Glutamatergic neuron (in vitro differentiated cells): ENCODE results near the gene CRMP1. TPM values are rescaled to one million over a fixed set of nuclear protein-coding genes. Genes with fewer than 3 reads are reported as not detected.

Experiments used
- DNase-seq: peaks from one replicate; pipeline ENCODE4 v3.0.0; 2022
- H3K27ac Mint-ChIP-seq: one replicate; pipeline ENCODE4 v1.8.0; 2020; ENCODE audit warnings: mild to moderate bottlenecking, mixed read lengths, inconsistent platforms; ENCODE audit not compliant: unreplicated experiment
- H3K27me3 Mint-ChIP-seq: one replicate; pipeline ENCODE4 v1.8.0; 2020; ENCODE audit warnings: mild to moderate bottlenecking, moderate library complexity, mixed read lengths, inconsistent platforms; ENCODE audit not compliant: unreplicated experiment
- H3K36me3 Mint-ChIP-seq: one replicate; pipeline ENCODE4 v1.8.0; 2020; ENCODE audit warnings: mild to moderate bottlenecking, mixed read lengths, inconsistent platforms; ENCODE audit not compliant: unreplicated experiment
- H3K4me1 Mint-ChIP-seq: one replicate; pipeline ENCODE4 v1.8.0; 2020; ENCODE audit warnings: mild to moderate bottlenecking, low read depth, mixed read lengths, inconsistent platforms; ENCODE audit not compliant: unreplicated experiment
- H3K4me3 Mint-ChIP-seq: one replicate; pipeline ENCODE4 v1.8.0; 2020; ENCODE audit warnings: mild to moderate bottlenecking, mixed read lengths, inconsistent platforms; ENCODE audit not compliant: unreplicated experiment
- H3K9me3 Mint-ChIP-seq: one replicate; pipeline ENCODE4 v1.8.0; 2020; ENCODE audit warnings: mild to moderate bottlenecking, moderate library complexity, mixed read lengths, inconsistent platforms; ENCODE audit not compliant: unreplicated experiment
- CTCF ChIP-seq: fragments of 200-600 bp; sonication (generic); IDR thresholded peaks from one replicate; pipeline ENCODE4 v1.5.0; 2021; ENCODE audit not compliant: partially characterized antibody, unreplicated experiment
- total RNA-seq: library from RNA; stranded (reverse); fragmentation: NEBNext Ultra II Directional; extraction: Animal tissue kit (Norgen Biotek cat#: 25700); gene quantifications from one replicate; pipeline ENCODE4 v1.2.1, GENCODE V29; 2021; ENCODE audit not compliant: unreplicated experiment

The CRMP1 gene
- total RNA-seq, 1 donor from 2014 or later, result 947 TPM

GRCh38 chr4:5808081-5808741, 84.7 kb downstream of the CRMP1 start:
- Mint-ChIP-seq H3K36me3 (no peaks in the 10 kb centered on the region), H3K4me3 (no peak overlapping the region), H3K27me3 (peaks cover 17% of the 10 kb centered on the region), H3K27ac (peak overlapping the region; percentile 59), H3K4me1 (peaks cover 11% of the 10 kb centered on the region), H3K9me3 (peaks cover 21% of the 10 kb centered on the region)
- DNase-seq, result peak; percentile 59
- TF ChIP-seq CTCF, result peak; percentile 46

- TF ChIP-seq CTCF, result no peak
- H3K27me3 Mint-ChIP-seq, result peaks cover 11% of the 10 kb centered on the region
- H3K4me3 Mint-ChIP-seq, result no peak overlapping the region
- peaks cover 14% of the 10 kb centered on the region for H3K9me3 Mint-ChIP-seq
- no peak for DNase-seq
- H3K36me3 Mint-ChIP-seq, result no peaks in the 10 kb centered on the region
- H3K4me1 Mint-ChIP-seq, result peaks cover 11% of the 10 kb centered on the region
- no peak overlapping the region for H3K27ac Mint-ChIP-seq
Measured at GRCh38 chr4:5805270-5805669, 87.6 kb downstream of the CRMP1 start.

GRCh38 chr4:5804656-5805055, 88.2 kb downstream of the CRMP1 start:
- no peaks in the 10 kb centered on the region for H3K36me3 Mint-ChIP-seq
- TF ChIP-seq CTCF, result no peak
- peaks cover 12% of the 10 kb centered on the region for H3K9me3 Mint-ChIP-seq
- DNase-seq, result no peak
- H3K4me3 Mint-ChIP-seq, result no peak overlapping the region
- H3K4me1 Mint-ChIP-seq, result peaks cover 11% of the 10 kb centered on the region
- no peak overlapping the region for H3K27ac Mint-ChIP-seq
- peaks cover 12% of the 10 kb centered on the region for H3K27me3 Mint-ChIP-seq

GRCh38 chr4:5802565-5802964, 90.3 kb downstream of the CRMP1 start:
- peaks cover 13% of the 10 kb centered on the region for H3K27me3 Mint-ChIP-seq
- no peak for TF ChIP-seq CTCF
- H3K4me3 Mint-ChIP-seq, result no peak overlapping the region
- H3K4me1 Mint-ChIP-seq, result no peaks in the 10 kb centered on the region
- H3K36me3 Mint-ChIP-seq, result no peaks in the 10 kb centered on the region
- no peak for DNase-seq
- H3K9me3 Mint-ChIP-seq, result peaks cover 11% of the 10 kb centered on the region
- no peak overlapping the region for H3K27ac Mint-ChIP-seq

- H3K27ac Mint-ChIP-seq, result no peak overlapping the region
- H3K27me3 Mint-ChIP-seq, result peaks cover 10% of the 10 kb centered on the region
- peaks cover 7% of the 10 kb centered on the region for H3K9me3 Mint-ChIP-seq
- no peaks in the 10 kb centered on the region for H3K36me3 Mint-ChIP-seq
- no peak for DNase-seq
- TF ChIP-seq CTCF, result no peak
- H3K4me3 Mint-ChIP-seq, result no peak overlapping the region
- no peaks in the 10 kb centered on the region for H3K4me1 Mint-ChIP-seq
Measured at GRCh38 chr4:5801696-5802095, 91.2 kb downstream of the CRMP1 start.
